ENCODE measurements around the gene BUD23. TPM values are rescaled to one million over a fixed set of nuclear protein-coding genes. Genes with fewer than 3 reads are reported as not detected.

Gene BUD23
- total RNA-seq, 4 donors from 2014 or later = 43.2 to 51.5 (median 48.6) TPM

DNA sequence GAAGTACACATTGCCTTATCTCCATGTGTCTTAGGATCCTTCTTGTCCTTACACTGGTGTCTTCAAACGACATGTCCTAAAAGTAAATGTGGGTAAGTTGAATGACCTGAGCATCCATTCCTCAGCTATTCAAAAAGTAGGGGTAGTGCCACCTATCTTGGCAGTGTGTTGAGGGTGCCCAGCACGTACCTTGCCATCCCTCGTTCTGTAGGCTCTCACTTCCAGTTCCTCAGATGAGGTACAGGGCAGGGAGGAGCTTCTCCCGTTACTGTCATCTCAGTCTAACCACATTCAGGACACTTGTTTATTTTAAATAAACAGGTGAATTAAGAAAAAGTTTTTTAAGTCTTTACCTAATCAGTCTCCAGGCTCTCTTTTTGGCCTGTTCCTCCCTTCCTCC, 13.0 kb downstream of the BUD23 start:
- Histone ChIP-seq H3K4me1 (no peaks in the 10 kb centered on the region), H3K4me3 (no peak overlapping the region), H3K9me3 (no peaks in the 10 kb centered on the region), H3K27me3 (no peaks in the 10 kb centered on the region), H3K36me3 (peaks cover 55 to 100% (median 95%) of the 10 kb centered on the region in 4 donors), H3K27ac (replicated peaks in 1 of 4) (no peak overlapping the region)
- intact Hi-C loops (cut with DNase I) = loop anchor here (2.0 kb wide), 1 partner anchor 16 kb away; no protein-coding TSS in a partner anchor
- TF ChIP-seq EP300 (IDR thresholded peaks at IDR 0.05) (no peak), POLR2A (IDR thresholded peaks at IDR 0.05; ENCODE audit: low read depth) (no peak), POLR2AphosphoS5 (IDR thresholded peaks at IDR 0.05) (no peak), CTCF (IDR thresholded peaks at IDR 0.05) (no peak)
- no peak for DNase-seq (ENCODE audit: extremely low spot score)
- 96% methylated on average over 4 of the region's 4 CpGs for WGBS

DNA sequence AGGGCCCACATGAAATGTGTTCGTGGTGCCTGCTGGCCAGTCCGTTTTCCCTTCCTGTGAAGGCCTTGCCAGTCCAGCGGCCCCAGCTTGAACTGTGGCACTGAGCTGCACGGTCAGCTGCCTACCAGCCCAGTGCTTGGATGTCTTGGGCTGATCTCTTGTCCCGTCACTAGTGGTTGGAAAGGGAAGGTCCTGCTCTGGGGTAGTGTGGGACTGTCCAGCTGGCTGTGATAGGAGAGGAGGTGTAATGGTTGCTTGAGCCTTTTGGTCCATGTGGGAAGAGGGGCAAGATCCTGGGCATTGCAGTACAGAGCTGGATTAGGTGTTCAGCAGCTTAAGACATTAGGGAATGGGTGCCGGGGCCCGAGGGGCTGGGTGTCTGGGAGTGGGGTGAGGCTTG, 15.0 kb downstream of the BUD23 start:
- intact Hi-C loops (cut with DNase I) = no loop called here
- H3K36me3 ChIP-seq = peaks cover 37 to 97% (median 86%) of the 10 kb centered on the region in 4 donors
- H3K4me1 ChIP-seq = peaks cover 0 to 3% (median 1%) of the 10 kb centered on the region in 4 donors
- 81% methylated on average over 7 of the region's 7 CpGs for WGBS
- no peak for TF ChIP-seq CTCF (IDR thresholded peaks at IDR 0.05)
- H3K9me3 ChIP-seq = no peaks in the 10 kb centered on the region
- no peak overlapping the region for H3K4me3 ChIP-seq
- no peak overlapping the region for H3K27ac ChIP-seq (replicated peaks in 1 of 4)
- no peaks in the 10 kb centered on the region for H3K27me3 ChIP-seq
- DNase-seq (ENCODE audit: extremely low spot score) = no peak

GRCh38 chr7:73699370-73700068, 16.1 kb downstream of the BUD23 start:
- Histone ChIP-seq H3K36me3 (peaks cover 26 to 86% (median 75%) of the 10 kb centered on the region in 4 donors), H3K4me3 (no peak overlapping the region)
- WGBS = 81% methylated on average over 12 of the region's 15 CpGs

GRCh38 chr7:73700069-73700423, 16.6 kb downstream of the BUD23 start:
- H3K27me3 ChIP-seq = no peaks in the 10 kb centered on the region
- intact Hi-C loops (cut with DNase I) = no loop called here
- H3K36me3 ChIP-seq = peaks cover 21 to 85% (median 70%) of the 10 kb centered on the region in 4 donors
- 90% methylated on average over 14 of the region's 14 CpGs for WGBS
- TF ChIP-seq POLR2A (IDR thresholded peaks at IDR 0.05; ENCODE audit: low read depth) (no peak), POLR2AphosphoS5 (IDR thresholded peaks at IDR 0.05) (no peak), CTCF (IDR thresholded peaks at IDR 0.05) (no peak), EP300 (IDR thresholded peaks at IDR 0.05) (no peak)
- H3K9me3 ChIP-seq = no peaks in the 10 kb centered on the region
- H3K4me3 ChIP-seq = no peak overlapping the region
- DNase-seq (ENCODE audit: extremely low spot score) = no peak
- peaks cover 7 to 19% (median 17%) of the 10 kb centered on the region in 4 donors for H3K4me1 ChIP-seq
- no peak overlapping the region for H3K27ac ChIP-seq (replicated peaks in 1 of 4)

More at GRCh38 chr7:73699370-73700068, 16.1 kb downstream of the BUD23 start:
- Histone ChIP-seq H3K9me3 (no peaks in the 10 kb centered on the region), H3K4me1 (peaks cover 7 to 14% (median 12%) of the 10 kb centered on the region in 4 donors), H3K27ac (replicated peaks in 1 of 4) (no peak overlapping the region), H3K27me3 (no peaks in the 10 kb centered on the region)
- intact Hi-C loops (cut with DNase I) = no loop called here
- no peak for DNase-seq (ENCODE audit: extremely low spot score)
- TF ChIP-seq POLR2A (IDR thresholded peaks at IDR 0.05; ENCODE audit: low read depth) (no peak), EP300 (IDR thresholded peaks at IDR 0.05) (no peak), POLR2AphosphoS5 (IDR thresholded peaks at IDR 0.05) (no peak), CTCF (IDR thresholded peaks at IDR 0.05) (no peak)

Measured in esophagus muscularis mucosa (tissue), 4 donors.